ENCODE data around the gene EML1. TPM values are rescaled to one million over a fixed set of nuclear protein-coding genes. Genes with fewer than 3 reads are reported as not detected.

EML1 gene
- total and polyA plus RNA-seq, 2 of the 13 experiments (the other 11 are each of a cell fraction or from before 2014, with no cell fraction given): 0.59 to 1.7 TPM

DNA sequence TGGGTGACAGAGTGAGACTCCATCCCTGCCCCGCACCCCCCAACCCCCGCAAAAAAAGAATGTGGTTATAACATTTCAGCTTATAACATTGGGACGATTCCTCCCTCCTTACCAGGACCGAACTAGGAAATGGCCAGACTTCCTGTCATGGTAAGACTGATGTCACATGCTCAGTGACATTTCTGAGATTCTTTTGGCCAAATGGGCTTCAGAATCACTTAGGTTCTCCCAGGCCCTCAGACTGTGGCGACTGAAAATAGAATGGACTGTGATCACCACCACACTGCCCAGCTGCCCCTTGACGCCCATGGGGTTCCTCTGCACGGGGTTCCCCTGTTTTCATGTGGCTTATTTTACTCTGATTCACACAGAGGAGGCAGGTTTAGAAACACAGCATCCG is 157.0 kb downstream of the EML1 start (continued):
- TF ChIP-seq, protein P1, sequence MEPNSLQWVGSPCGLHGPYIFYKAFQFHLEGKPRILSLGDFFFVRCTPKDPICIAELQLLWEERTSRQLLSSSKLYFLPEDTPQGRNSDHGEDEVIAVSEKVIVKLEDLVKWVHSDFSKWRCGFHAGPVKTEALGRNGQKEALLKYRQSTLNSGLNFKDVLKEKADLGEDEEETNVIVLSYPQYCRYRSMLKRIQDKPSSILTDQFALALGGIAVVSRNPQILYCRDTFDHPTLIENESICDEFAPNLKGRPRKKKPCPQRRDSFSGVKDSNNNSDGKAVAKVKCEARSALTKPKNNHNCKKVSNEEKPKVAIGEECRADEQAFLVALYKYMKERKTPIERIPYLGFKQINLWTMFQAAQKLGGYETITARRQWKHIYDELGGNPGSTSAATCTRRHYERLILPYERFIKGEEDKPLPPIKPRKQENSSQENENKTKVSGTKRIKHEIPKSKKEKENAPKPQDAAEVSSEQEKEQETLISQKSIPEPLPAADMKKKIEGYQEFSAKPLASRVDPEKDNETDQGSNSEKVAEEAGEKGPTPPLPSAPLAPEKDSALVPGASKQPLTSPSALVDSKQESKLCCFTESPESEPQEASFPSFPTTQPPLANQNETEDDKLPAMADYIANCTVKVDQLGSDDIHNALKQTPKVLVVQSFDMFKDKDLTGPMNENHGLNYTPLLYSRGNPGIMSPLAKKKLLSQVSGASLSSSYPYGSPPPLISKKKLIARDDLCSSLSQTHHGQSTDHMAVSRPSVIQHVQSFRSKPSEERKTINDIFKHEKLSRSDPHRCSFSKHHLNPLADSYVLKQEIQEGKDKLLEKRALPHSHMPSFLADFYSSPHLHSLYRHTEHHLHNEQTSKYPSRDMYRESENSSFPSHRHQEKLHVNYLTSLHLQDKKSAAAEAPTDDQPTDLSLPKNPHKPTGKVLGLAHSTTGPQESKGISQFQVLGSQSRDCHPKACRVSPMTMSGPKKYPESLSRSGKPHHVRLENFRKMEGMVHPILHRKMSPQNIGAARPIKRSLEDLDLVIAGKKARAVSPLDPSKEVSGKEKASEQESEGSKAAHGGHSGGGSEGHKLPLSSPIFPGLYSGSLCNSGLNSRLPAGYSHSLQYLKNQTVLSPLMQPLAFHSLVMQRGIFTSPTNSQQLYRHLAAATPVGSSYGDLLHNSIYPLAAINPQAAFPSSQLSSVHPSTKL (CRISPR knock-in tag; IDR thresholded peaks at IDR 0.05): no peak

DNA sequence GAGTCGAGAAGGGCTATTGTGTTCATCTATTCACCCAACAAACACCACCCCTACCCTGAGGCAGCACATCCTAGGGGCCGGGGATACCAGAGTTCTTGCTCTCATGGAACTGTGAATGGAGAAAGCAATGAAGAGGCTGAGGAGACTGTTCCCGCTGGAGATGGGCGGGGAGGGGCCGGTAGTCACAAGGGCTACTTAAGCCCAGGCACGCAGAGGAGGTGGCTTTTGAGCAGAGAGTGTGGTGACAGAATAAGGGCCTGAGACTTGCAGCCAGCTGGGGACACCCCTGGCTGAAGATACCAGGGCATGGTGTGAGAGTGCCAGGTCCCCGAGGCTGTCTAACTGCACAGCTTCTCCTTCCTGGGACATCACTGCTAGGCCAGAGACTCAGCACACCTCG is 157.9 kb downstream of the EML1 start:
- in situ Hi-C loops (cut with HindIII; ENCODE audit: extremely low pct_ligation_motif_present, low pct_unique_long_range_greater_than_20kb): no loop called here
- ATAC-seq: no peak
- TF ChIP-seq EP300 (IDR thresholded peaks at IDR 0.05; ENCODE audit: low read depth in 2 of 2, low read length in 2 of 2): no peak
- TF ChIP-seq EP300 (CRISPR knock-in tag; IDR thresholded peaks at IDR 0.05; ENCODE audit: borderline replicate concordance): no peak
- no peak for TF ChIP-seq NCOA1 (CRISPR knock-in tag; IDR thresholded peaks at IDR 0.05)
- TF ChIP-seq SMYD3 (CRISPR knock-in tag; IDR thresholded peaks at IDR 0.05): no peak
- no peak for TF ChIP-seq REXO4 (CRISPR knock-in tag; IDR thresholded peaks at IDR 0.05; ENCODE audit: borderline replicate concordance)
- no peak for TF ChIP-seq HNF4G (IDR thresholded peaks at IDR 0.05; ENCODE audit: borderline replicate concordance, low read depth, low read length)
- no peak for TF ChIP-seq HNF4G (CRISPR knock-in tag; IDR thresholded peaks at IDR 0.05; ENCODE audit: borderline replicate concordance, low read depth)
- TF ChIP-seq, protein P2, sequence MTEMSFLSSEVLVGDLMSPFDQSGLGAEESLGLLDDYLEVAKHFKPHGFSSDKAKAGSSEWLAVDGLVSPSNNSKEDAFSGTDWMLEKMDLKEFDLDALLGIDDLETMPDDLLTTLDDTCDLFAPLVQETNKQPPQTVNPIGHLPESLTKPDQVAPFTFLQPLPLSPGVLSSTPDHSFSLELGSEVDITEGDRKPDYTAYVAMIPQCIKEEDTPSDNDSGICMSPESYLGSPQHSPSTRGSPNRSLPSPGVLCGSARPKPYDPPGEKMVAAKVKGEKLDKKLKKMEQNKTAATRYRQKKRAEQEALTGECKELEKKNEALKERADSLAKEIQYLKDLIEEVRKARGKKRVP (CRISPR knock-in tag; IDR thresholded peaks at IDR 0.05): no peak
- no peak for TF ChIP-seq MEIS1 (CRISPR knock-in tag; IDR thresholded peaks at IDR 0.05; ENCODE audit: borderline replicate concordance)

More for the DNA sequence above, 157.9 kb downstream of the EML1 start:
- BruUV-seq (replicated peaks): no TSS peak
- intact Hi-C loops (cut with micrococcal nuclease; ENCODE audit: unreplicated experiment): no loop called here
- Histone ChIP-seq H4K20me1 (ENCODE audit: insufficient read depth, low read length) (no peaks in the 10 kb centered on the region), H3K9ac (ENCODE audit: insufficient read depth, low read depth, low read length) (no peak overlapping the region), H3K4me2 (ENCODE audit: low read depth, low read length) (no peak overlapping the region), H3K27ac (ENCODE audit: extremely low read length, insufficient read depth, low read length) (no peak overlapping the region), H3K79me2 (ENCODE audit: insufficient read depth, low read length) (no peaks in the 10 kb centered on the region), H3K27me3 (ENCODE audit: control insufficient read depth in 1 of 2, insufficient read depth in 2 of 2, low read length in 2 of 2) (peaks cover 1 to 6% of the 10 kb centered on the region in 2 experiments; a peak in 1 of 5 replicates), H2AFZ (ENCODE audit: low read length) (no peak overlapping the region), H3K4me3 (replicated peaks in 1 of 3; ENCODE audit: insufficient read depth in 1 of 3, low read depth in 2 of 3, low read length in 3 of 3) (no peak overlapping the region), H3K9me3 (ENCODE audit: low read length) (no peaks in the 10 kb centered on the region), H3K4me1 (ENCODE audit: insufficient read depth, low read length) (peaks cover 44% of the 10 kb centered on the region), H3K36me3 (replicated peaks in 1 of 2; ENCODE audit: control insufficient read depth in 1 of 2, insufficient read depth in 2 of 2, low read length in 2 of 2) (no peaks in the 10 kb centered on the region)
- DNase-seq (ENCODE audit: low spot score) (no peak), FAIRE-seq (no peak)
- WGBS (ENCODE audit: low lambda C conversion rate): 18% methylated on average over 6 of the region's 8 CpGs
- ChIA-PET CTCF (ENCODE audit: low intra/inter-chr PET ratio, low total read pairs) (no interaction called here), POLR2A (no interaction called here)
